ENCODE data around the gene VIPR1.

The VIPR1 gene

DNA sequence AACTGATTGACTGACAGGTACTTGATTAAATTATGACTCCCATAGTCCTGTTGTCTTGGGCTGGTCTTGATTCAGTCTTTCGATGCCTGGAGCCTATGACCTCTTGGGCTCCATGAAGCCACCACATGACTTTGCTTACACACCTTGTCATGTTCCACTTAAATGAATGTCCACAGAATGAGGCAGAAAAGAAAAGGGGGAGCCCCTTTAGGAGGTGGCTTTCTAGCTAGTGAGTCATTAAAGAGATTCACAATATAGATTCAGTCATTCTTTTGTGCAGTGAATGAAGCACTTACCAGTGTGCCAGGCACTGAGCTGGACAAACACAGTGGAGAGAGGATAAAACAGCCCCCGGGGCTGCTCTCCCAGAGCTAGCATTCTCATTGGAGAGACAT, 17.1 kb downstream of the VIPR1 start:
- H3K27me3 ChIP-seq (ENCODE audit: low read depth, low read length), result no peaks in the 10 kb centered on the region
- no peak overlapping the region for H3K9ac ChIP-seq (ENCODE audit: low read length)
- H4K20me1 ChIP-seq (ENCODE audit: insufficient read depth, low read length), result no peaks in the 10 kb centered on the region
- no peak overlapping the region for H3K27ac ChIP-seq (ENCODE audit: low read length)
- no peak overlapping the region for H3K4me2 ChIP-seq (ENCODE audit: low read length)
- TF ChIP-seq, protein P1, sequence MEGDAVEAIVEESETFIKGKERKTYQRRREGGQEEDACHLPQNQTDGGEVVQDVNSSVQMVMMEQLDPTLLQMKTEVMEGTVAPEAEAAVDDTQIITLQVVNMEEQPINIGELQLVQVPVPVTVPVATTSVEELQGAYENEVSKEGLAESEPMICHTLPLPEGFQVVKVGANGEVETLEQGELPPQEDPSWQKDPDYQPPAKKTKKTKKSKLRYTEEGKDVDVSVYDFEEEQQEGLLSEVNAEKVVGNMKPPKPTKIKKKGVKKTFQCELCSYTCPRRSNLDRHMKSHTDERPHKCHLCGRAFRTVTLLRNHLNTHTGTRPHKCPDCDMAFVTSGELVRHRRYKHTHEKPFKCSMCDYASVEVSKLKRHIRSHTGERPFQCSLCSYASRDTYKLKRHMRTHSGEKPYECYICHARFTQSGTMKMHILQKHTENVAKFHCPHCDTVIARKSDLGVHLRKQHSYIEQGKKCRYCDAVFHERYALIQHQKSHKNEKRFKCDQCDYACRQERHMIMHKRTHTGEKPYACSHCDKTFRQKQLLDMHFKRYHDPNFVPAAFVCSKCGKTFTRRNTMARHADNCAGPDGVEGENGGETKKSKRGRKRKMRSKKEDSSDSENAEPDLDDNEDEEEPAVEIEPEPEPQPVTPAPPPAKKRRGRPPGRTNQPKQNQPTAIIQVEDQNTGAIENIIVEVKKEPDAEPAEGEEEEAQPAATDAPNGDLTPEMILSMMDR (IDR thresholded peaks at IDR 0.05; ENCODE audit: low read depth, low read length), result no peak
- no peak for TF ChIP-seq EZH2phosphoT487 (IDR thresholded peaks at IDR 0.05; ENCODE audit: low read depth)
- H3K4me3 ChIP-seq (ENCODE audit: low read length), result no peak overlapping the region
- no peaks in the 10 kb centered on the region for H3K9me3 ChIP-seq (ENCODE audit: insufficient read depth, low read length)
- H3K79me2 ChIP-seq (ENCODE audit: low read length), result no peaks in the 10 kb centered on the region
- no peaks in the 10 kb centered on the region for H3K4me1 ChIP-seq (ENCODE audit: low read length)
- no peaks in the 10 kb centered on the region for H3K36me3 ChIP-seq (replicated peaks; ENCODE audit: low read depth, low read length)
- no peak overlapping the region for H2AFZ ChIP-seq (ENCODE audit: low read depth, low read length)

GRCh38 chr3:42520336-42520735, 17.9 kb downstream of the VIPR1 start:
- no peak overlapping the region for H3K27ac ChIP-seq (ENCODE audit: low read length)
- H3K4me1 ChIP-seq (ENCODE audit: low read length), result no peaks in the 10 kb centered on the region
- TF ChIP-seq EZH2phosphoT487 (IDR thresholded peaks at IDR 0.05; ENCODE audit: low read depth), result no peak
- no peak overlapping the region for H3K9ac ChIP-seq (ENCODE audit: low read length)
- no peaks in the 10 kb centered on the region for H4K20me1 ChIP-seq (ENCODE audit: insufficient read depth, low read length)
- H3K27me3 ChIP-seq (ENCODE audit: low read depth, low read length), result no peaks in the 10 kb centered on the region
- no peak overlapping the region for H3K4me3 ChIP-seq (ENCODE audit: low read length)
- H2AFZ ChIP-seq (ENCODE audit: low read depth, low read length), result no peak overlapping the region
- no peaks in the 10 kb centered on the region for H3K36me3 ChIP-seq (replicated peaks; ENCODE audit: low read depth, low read length)
- no peak overlapping the region for H3K4me2 ChIP-seq (ENCODE audit: low read length)
- H3K9me3 ChIP-seq (ENCODE audit: insufficient read depth, low read length), result no peaks in the 10 kb centered on the region
- no peaks in the 10 kb centered on the region for H3K79me2 ChIP-seq (ENCODE audit: low read length)

DNA sequence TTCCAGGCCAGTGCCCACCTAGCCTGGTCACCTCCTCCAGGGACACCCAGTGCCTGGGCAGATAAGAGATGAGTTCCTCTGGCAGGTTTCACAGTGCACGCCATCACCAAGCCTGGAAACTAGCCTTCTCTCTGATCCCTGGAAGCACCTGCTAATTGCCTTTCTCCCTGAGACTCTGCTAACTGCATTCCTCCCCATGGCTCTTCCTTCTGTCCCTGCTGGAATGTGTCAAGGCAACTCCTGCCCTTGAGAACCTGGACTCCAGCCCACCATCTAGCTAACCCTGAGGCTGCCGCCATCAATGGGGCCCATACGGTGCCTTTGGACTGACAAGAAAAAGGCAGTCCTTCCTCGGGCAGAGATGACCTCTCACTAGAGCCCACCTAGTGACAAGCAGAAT, 18.5 kb downstream of the VIPR1 start:
- Histone ChIP-seq H3K4me2 (ENCODE audit: low read length) (no peak overlapping the region), H3K27ac (ENCODE audit: low read length) (no peak overlapping the region), H2AFZ (ENCODE audit: low read depth, low read length) (no peak overlapping the region), H3K4me1 (ENCODE audit: low read length) (no peaks in the 10 kb centered on the region), H3K9me3 (ENCODE audit: insufficient read depth, low read length) (no peaks in the 10 kb centered on the region), H3K79me2 (ENCODE audit: low read length) (no peaks in the 10 kb centered on the region), H4K20me1 (ENCODE audit: insufficient read depth, low read length) (no peaks in the 10 kb centered on the region), H3K27me3 (ENCODE audit: low read depth, low read length) (no peaks in the 10 kb centered on the region), H3K36me3 (replicated peaks; ENCODE audit: low read depth, low read length) (no peaks in the 10 kb centered on the region), H3K4me3 (ENCODE audit: low read length) (no peak overlapping the region), H3K9ac (ENCODE audit: low read length) (no peak overlapping the region)
- TF ChIP-seq EZH2phosphoT487 (IDR thresholded peaks at IDR 0.05; ENCODE audit: low read depth), result no peak
- TF ChIP-seq, protein P1 (IDR thresholded peaks at IDR 0.05; ENCODE audit: low read depth, low read length), result no peak

- Histone ChIP-seq H3K27ac (ENCODE audit: low read length) (no peak overlapping the region), H3K27me3 (ENCODE audit: low read depth, low read length) (0 out of 2 replicates have a peak, but pooled peaks cover 3% of the 10 kb centered on the region), H3K9me3 (ENCODE audit: insufficient read depth, low read length) (no peaks in the 10 kb centered on the region), H2AFZ (ENCODE audit: low read depth, low read length) (no peak overlapping the region), H4K20me1 (ENCODE audit: insufficient read depth, low read length) (no peaks in the 10 kb centered on the region), H3K4me3 (ENCODE audit: low read length) (no peak overlapping the region), H3K4me2 (ENCODE audit: low read length) (no peak overlapping the region), H3K4me1 (ENCODE audit: low read length) (no peaks in the 10 kb centered on the region), H3K79me2 (ENCODE audit: low read length) (no peaks in the 10 kb centered on the region), H3K36me3 (replicated peaks; ENCODE audit: low read depth, low read length) (no peaks in the 10 kb centered on the region), H3K9ac (ENCODE audit: low read length) (no peak overlapping the region)
- TF ChIP-seq EZH2phosphoT487 (IDR thresholded peaks at IDR 0.05; ENCODE audit: low read depth), result no peak
- TF ChIP-seq, protein P1 (IDR thresholded peaks at IDR 0.05; ENCODE audit: low read depth, low read length), result no peak
Observed at GRCh38 chr3:42524751-42525150, 22.3 kb downstream of the VIPR1 start.

DNA sequence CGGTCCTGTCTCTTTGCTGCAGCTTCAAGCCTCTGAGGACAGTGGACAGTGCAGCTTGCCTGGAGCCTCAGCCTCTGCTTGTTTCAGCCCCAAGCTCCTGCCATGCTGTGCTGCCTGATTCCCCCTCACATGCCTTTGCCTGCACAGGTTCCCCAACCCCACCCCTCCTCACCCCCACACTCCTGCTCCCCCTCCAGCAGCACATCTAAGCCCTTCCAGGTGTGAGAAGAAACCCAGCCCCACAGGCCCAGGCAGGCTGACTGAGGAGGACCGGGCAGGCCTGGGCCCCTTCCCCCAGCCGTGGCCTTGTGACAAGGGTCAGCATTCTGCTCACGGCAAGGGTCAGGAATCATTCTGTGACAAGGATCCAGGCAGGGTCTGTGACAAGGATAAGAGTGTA, 22.8 kb downstream of the VIPR1 start:
- Histone ChIP-seq H3K79me2 (ENCODE audit: low read length) (no peaks in the 10 kb centered on the region), H3K4me1 (ENCODE audit: low read length) (no peaks in the 10 kb centered on the region), H3K36me3 (replicated peaks; ENCODE audit: low read depth, low read length) (no peaks in the 10 kb centered on the region), H3K4me2 (ENCODE audit: low read length) (no peak overlapping the region), H3K27me3 (ENCODE audit: low read depth, low read length) (peaks cover 7% of the 10 kb centered on the region), H3K4me3 (ENCODE audit: low read length) (no peak overlapping the region), H4K20me1 (ENCODE audit: insufficient read depth, low read length) (no peaks in the 10 kb centered on the region), H3K9ac (ENCODE audit: low read length) (no peak overlapping the region), H3K27ac (ENCODE audit: low read length) (no peak overlapping the region), H3K9me3 (ENCODE audit: insufficient read depth, low read length) (no peaks in the 10 kb centered on the region), H2AFZ (ENCODE audit: low read depth, low read length) (no peak overlapping the region)
- TF ChIP-seq, protein P1 (IDR thresholded peaks at IDR 0.05; ENCODE audit: low read depth, low read length), result no peak
- no peak for TF ChIP-seq EZH2phosphoT487 (IDR thresholded peaks at IDR 0.05; ENCODE audit: low read depth)
